Stomach (tissue), 4 donors: ENCODE measurements around the gene PRKAA1.

Experiments used
- EP300 ChIP-seq: sonication (generic); formaldehyde crosslinking; IDR thresholded peaks from one replicate; pipeline ENCODE4 v1.6.1; 2017; ENCODE audit warnings: antibody characterized with exemption
- TF ChIP-seq, protein P1 (sequence below), 7 experiments: fragments of 450-650 bp in 4 of 7; fragments of 200-600 bp in 3 of 7; sonication (generic) in 3 of 7; IDR thresholded peaks; one replicate each; pipeline ENCODE4 v1.5.1; 2016 to 2019; ENCODE audit warnings: antibody characterized with exemption in 7 of 7, control low read depth in 2 of 7, mild to moderate bottlenecking in 1 of 7

DNA sequence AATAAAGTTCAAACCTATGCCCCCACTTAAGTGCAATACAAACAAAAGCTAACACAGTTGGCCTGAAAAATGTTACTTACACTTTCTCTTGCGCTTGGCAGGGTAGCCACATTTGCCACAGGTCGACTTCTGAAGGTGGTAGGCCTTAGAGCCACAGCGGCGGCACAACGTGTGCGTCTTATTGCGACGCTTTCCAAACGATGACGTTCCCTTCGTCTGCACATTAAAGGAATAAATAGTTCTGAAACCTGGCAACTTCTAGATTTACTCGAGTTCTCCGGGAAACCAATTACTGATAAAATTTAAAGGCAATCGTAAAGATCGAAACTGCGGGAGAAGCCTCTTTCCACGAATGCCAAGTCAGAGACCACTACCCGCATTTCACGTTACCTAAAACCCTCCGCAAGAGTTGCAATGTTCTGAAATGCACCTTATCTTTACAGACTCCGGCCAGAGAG, 36.2 kb upstream of the PRKAA1 start:
- TF ChIP-seq, protein P1, sequence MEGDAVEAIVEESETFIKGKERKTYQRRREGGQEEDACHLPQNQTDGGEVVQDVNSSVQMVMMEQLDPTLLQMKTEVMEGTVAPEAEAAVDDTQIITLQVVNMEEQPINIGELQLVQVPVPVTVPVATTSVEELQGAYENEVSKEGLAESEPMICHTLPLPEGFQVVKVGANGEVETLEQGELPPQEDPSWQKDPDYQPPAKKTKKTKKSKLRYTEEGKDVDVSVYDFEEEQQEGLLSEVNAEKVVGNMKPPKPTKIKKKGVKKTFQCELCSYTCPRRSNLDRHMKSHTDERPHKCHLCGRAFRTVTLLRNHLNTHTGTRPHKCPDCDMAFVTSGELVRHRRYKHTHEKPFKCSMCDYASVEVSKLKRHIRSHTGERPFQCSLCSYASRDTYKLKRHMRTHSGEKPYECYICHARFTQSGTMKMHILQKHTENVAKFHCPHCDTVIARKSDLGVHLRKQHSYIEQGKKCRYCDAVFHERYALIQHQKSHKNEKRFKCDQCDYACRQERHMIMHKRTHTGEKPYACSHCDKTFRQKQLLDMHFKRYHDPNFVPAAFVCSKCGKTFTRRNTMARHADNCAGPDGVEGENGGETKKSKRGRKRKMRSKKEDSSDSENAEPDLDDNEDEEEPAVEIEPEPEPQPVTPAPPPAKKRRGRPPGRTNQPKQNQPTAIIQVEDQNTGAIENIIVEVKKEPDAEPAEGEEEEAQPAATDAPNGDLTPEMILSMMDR (IDR thresholded peaks at IDR 0.05), result no peak
- TF ChIP-seq EP300, result no peak
